HG03439 (cell line): Measurements from ENCODE around the gene LBHD2.

Source experiments
- ATAC-seq: cut with Tn5 transposase; IDR thresholded peaks from one replicate; pipeline ENCODE4 v1.9.1; 2021; ENCODE audit warnings: mild to moderate bottlenecking, moderate library complexity; ENCODE audit not compliant: unreplicated experiment

The LBHD2 gene

DNA sequence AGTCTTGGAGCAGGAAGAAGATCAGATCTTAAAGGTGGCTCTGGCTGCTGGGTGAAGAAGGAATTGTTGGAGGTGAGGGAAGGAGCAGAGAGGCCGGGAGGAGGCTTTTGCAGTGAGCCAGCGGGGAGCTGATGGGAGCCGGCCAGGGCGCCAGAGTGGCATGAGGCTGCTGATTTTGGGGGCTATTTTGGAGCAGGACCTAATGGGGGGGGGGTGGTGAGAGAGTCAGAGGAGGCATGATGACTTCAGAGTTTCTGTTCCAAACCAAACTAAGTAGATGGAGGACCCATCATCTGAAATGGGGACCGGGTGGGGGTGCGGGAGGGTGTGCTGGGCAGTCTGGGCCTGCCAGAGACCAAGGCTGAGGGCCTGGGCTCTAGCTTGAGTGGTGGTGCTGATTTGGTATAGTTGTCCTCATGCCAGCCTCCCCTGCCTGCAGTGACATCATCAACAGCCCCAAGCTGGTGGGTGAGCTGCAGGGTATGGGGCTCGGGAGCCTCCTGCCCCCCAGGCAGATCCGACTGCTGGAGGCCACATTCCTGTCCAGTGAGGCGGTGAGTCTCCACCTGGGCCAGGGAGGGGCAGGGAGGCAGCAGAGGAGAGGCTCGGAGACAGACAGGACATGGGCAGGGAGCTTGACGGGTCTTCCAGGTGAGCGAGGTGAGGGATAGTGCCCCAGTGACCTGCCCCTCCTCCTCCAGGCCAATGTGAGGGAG lies 45.4 kb downstream of the LBHD2 start:
- ATAC-seq: no peak

DNA sequence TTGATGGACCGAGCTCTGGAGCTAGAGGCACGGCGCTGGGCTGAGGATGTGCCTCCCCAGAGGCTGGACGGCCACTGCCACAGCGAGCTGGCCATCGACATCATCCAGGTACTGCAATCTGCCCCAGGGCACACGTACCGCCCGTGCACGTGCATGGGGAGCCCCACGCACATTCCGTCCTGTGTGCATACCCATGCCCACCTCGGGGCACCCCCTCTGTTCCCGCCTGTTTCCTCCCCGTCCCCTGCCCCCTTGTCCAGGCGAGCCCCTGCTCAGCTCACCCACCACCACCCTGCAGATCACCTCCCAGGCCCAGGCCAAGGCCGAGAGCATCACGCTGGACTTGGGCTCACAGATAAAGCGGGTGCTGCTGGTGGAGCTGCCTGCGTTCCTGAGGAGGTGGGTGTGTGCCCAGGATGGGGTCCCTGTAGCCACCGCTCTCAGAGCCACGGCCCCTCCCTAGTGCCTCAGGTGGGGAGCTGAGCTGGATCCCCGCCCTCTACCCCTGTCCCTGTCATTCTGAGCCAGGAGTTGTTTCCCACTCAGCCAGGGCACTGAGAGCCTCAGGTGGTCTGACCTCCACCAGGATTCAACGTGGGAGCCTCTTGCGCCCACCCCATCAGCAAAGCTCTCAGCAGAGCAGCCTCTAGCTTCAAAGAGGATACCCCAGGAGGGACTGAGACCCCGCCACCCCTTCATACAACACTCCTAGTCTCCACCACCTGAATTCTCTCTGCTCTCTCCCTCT lies 46.2 kb downstream of the LBHD2 start:
- ATAC-seq: no peak

DNA sequence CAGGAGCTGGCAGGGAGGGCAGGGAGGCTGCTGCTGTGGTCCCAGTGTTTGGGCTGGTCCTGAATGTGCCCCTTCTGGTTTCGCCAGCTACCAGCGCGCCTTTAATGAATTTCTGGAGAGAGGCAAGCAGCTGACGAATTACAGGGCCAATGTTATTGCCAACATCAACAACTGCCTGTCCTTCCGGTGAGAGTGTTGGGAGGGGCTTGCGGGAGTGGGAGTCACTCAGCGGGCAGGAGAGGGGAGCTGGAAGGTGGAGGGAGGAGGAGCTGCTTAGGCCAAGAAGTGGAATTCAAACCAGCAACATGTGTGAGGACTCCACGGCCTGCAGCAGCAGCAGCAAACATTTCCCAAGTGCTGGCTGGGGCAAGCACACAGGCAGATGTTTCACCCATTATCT lies 47.0 kb downstream of the LBHD2 start:
- no peak for ATAC-seq

DNA sequence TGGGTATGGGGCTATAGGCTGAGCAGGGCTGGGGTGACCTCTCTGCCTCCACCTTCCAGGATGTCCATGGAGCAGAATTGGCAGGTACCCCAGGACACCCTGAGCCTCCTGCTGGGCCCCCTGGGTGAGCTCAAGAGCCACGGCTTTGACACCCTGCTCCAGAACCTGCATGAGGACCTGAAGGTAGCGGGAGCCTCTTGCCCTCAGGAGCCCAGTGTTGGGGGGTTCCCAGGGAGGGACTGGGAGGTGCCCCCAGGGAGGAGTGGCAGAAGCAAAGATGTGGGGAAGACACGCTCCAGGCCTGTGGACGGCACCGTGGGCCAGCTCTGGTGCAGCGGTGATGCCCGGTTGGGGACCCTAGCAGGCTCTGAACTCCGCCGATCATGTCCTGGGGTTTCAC lies 47.6 kb downstream of the LBHD2 start:
- no peak for ATAC-seq

DNA sequence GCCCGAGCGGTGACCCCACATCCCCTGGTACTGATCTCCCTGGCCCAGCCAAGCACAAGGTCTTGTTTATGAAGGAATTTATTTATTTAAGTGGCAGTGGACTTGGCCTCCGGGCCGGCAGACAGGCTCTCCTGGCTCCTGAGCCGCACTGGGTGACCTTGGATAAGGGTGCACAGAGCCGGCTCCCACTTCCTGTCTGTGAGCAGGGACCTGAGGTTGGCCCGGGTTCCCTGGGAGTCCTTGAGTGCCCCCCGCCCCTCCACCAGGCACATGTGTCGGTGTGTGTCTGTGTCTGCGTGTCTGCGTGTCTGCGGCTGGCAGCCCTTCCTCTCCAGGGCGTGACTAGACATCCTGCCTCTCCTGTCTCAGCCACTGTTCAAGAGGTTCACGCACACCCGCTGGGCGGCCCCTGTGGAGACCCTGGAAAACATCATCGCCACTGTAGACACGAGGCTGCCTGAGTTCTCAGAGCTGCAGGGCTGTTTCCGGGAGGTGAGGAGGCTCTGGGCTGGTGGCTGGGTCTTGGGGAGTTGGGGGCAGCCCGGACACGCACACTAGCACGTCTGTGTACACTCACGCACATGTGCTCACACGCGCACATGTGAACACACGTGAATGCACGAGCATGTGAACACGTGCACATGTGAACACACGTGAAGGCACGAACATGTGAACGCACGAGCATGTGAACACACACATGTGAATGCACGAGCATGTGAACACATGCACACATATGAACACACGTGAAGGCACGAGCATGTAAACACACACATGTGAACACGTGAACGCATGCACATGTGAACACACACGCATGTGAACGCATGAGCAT lies 48.6 kb downstream of the LBHD2 start:
- ATAC-seq: no peak

DNA sequence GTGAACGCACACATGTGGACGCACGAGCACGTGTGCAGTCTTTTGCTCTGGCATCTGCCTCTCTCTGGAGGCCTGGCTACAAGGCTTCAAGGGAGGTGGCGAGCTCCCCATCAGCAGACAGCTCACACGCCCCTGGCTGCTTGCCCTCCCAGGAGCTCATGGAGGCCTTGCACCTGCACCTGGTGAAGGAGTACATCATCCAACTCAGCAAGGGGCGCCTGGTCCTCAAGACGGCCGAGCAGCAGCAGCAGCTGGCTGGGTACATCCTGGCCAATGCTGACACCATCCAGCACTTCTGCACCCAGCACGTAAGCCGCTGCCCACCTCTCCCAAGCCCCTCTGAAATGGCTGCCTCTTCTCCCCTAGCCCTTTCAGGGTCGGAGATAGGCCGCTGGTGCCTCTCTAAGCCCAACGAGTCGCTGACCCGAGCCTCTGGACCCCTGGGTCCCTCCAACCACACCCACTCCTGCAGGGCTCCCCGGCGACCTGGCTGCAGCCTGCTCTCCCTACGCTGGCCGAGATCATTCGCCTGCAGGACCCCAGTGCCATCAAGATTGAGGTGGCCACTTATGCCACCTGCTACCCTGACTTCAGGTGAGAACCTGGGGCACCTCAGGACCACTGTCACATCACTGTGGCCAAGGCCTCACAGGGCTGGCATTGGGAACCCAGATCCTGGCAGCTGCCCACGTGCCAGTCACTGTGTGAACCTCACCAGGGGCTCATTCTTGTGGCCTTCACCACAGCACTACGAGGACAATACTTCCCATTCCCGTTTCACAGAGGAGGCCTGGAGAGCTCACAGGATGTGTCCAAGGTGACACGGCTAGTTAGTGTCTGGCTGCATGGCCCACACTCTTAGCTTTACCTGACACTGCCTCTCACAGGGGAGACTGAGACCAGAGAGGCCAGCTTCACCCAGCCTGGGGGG lies 49.5 kb downstream of the LBHD2 start:
- no peak for ATAC-seq

DNA sequence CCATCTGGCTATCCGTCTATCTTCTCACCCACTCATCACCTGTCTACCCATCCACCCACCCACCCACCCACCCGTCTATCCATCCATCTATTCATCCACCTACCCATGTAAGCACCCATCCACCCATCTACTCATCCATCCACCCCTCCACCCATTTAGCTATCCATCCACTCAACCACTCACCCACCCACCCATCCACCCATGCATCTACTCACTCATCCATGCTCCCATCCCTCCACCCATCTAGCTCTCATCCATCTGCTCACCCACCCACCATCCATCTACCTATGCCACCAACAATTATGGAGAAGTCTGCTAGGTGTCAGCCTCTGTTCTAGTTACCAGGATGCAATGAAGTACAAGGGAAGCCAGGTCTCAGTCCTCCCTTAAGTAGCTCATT lies 50.4 kb downstream of the LBHD2 start:
- no peak for ATAC-seq

DNA sequence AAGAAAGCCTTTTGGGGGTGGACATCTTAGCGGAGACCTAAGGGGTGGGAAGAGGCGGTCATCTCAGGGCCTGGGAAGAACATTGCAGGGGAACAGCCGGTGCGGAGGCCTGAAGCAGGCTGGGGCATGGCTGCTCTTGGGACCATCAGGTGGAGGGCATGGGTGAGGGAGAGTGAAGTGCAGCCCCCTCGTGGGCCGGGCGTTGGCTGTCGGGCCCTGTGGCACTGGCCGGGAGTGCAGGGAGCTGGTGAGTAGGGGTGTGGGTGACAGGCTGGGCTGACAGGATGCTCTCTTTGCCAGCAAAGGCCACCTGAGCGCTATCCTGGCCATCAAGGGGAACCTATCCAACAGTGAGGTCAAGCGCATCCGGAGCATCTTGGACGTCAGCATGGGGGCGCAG lies 50.9 kb downstream of the LBHD2 start:
- no peak for ATAC-seq

DNA sequence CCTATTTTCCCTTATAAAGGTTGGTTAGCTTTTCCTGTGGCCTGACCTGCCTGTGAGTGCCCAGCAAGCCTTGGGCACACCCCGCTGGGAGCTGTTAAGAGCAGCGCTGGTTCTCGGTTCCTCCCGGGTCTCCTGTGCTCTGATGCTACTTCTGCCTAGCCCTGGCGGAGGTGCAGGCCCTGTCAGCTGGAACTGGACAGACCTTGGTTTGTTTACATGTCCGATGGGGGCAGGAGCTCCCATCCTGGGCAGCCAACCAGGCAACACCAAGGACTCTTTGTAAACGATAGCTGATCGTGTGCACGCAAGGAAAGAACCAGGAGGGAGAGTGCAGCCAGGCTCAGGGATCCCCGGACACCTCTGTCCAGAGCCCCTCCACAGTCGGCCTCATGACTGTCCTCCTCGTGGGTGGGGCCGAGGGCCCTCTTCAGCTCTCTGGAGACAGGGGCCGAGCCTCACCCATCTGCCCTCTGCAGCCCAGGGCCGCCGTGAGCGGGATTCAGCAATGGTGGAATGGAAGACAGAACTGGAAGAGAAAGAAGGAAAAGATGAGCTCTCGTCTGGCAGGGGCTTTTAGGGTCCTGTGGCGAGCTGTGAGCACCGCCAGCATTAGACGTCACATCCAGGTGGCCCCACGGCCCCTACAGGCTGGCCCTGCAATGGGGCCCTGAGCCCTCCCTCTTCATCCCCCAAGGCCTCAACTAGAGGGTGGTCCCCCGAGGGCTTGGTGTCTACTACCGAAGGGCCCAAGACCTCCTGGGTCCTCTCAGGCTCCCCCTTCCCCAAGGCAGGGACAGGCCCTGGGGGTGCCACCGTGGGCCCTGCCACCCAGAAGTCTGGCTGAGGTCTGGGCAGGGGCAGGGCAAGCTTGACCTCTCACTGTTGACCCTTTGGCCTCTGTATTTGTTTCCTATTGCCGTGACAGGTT lies 51.6 kb downstream of the LBHD2 start:
- no peak for ATAC-seq

DNA sequence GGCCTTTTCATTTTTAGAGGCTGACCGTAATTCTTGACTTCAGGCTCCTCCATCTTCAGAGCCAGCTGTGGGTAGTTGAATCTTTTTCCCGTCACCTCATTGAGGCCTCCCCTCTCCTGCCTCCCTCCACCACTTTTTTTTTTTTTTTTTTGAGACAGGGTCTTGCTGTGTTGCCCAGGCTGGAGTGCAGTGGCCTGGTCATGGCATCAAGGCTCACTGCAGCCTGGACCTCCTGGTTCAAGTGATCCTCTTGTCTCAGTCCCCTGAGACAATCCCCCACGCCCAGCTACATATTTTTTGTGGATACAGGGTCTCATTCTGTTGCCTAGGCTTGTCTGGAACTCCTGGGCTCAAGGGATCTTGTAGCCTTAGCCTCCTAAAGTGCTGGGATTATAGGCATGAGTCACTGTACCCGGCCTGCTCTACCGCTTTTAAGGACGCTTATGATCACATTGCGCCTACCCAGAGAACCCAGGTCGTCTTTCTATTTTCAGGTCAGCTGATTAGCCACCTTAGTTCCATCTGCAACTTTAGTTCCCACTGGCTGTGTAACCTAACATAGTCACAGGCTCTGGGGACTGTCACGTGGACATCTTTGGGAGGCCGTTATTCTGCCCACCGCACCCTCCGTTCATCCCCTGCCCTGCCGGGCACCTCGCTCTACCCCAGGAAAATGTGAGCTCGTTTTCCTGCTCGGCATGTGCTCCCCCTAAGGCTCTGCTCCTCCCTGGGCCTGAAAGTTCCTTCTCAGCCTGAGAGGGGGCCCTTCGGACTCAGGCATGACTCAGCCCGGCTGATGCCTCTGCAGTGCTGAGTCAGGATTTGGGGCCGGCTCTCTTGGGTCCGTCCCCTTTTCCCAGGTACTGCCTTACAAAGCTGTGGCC lies 52.6 kb downstream of the LBHD2 start:
- ATAC-seq: no peak

DNA sequence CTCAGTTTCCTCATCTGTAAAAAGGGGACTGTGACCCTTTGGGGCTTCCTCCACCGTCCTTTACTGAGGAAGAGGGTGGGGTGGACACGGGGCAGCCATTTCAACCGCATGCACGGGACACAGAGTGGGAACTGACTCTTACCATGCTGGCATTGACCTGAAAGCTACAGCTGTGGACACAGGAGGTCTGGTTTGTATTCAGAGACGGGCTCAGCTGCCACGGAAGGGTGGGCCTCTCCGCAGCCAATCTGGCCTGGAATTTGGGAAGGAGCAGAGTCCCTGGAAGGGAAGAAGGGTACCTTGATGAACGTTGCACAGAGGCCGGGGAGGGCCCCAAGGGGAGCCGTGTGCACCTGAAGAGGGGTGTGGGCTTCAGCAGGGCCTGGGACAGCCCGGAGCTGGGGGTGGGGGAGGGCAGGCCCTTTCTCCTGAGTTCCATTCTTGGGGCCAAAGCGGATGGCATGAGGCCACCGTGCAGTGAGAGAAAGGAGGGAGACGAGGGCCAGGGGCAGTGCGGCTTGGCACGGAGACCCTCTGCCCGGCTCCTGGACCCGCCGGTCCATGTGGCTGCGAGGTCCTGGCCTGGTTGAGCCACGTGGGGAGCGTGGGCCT lies 53.8 kb downstream of the LBHD2 start:
- ATAC-seq: no peak

DNA sequence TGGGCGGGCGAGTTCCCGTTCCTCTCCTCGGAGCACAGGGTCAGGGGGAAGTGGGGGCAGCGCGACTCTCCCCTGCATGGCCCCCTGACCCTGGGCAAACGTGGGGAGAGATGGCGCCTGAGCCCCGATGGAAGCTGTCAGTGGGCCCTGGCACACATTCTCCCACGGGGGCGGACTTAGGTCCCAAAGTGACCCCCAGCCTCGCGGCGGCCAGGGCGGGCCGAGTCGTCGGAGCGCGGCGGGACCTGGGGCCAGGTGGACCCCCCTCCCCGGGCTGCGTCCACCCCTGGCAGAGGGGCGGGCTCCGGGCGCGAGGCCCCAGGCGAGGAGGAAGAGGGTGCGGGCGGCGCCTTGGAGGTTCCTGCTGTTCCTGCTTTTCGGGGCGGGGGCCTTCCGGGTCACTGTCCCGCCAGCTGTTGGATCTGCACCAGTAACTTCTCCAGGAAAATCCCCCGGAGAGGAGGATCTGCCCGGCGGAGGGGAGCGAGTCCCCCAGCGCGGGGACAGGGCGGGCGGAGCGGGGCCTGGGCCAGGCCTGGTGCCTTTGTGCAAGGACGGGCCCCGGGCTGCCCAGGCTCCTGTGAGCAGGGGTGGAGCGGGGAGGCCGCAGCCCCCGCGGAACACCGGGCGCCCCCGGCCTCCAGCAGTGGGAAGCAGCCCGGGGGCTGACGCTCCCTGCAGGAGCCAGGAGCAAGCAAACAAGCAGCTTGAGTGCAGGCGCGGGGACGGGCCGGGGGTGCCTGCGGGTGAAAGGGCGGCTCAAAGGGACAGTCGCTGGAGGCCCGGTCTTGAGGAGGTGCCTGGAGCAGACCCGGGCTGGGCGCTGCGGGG lies 54.5 kb downstream of the LBHD2 start:
- ATAC-seq: no peak

DNA sequence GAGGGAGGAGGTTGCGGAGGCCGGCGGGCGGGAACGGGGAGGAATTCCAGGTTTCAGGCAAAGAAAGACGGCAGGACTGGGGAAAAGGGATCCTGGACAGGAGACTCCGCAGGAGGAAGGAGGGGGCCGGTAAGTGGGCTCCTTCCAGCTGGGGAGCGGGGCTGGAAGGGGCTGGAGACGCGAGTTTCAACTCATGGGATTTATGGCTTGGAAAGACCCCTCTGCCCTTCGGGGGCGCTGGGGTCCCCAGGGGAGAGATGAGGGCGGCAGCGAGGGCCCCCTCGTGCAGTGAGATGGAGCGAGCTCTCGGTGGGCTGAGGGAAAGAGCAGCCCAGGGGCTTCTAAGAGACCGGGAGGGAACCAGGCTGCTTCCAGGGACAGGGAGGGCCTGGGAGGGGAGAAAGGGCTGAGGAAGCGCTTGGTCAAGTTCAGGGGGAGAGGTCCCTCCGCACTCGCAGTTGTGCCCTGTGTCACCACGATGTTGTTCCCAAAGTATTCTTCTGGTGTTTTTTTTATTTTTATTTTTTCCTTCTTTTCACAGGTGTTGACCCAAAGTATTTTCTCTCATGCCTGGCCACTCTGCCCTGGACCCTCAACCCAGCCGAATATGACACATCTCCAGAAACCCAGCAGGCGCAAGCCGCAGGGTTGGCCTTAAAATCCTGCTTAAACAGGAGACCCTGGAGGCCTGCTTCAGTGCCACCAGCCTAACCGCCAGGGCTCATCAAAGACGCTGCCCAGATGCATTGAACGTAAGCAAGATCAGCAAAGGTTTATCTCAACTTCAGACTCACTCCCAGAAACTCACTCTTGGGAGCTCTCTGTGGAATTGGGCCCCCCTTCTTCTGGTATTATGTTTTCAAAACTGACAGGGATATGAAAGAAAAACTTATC lies 55.4 kb downstream of the LBHD2 start:
- ATAC-seq: no peak
